Naive thymus-derived CD8-positive, alpha-beta T cell (primary cell): ENCODE measurements around the gene PRDM1. TPM values are rescaled to one million over a fixed set of nuclear protein-coding genes. Genes with fewer than 3 reads are reported as not detected.

Experiments used
- ATAC-seq, 2 donors: fragments of 150-1000 bp; cut with Tn5 transposase in 1 of 2; sonication (Bioruptor Pico), chemical (Tn5 transposase) in 1 of 2; 1 replicate in 1 of 2; 2 replicates in 1 of 2; pipeline ENCODE4 v1.10.0; 2021; ENCODE audit warnings: mild to moderate bottlenecking in 2 of 2, moderate library complexity in 2 of 2
- POLR2A ChIA-PET: fragments of 350-600 bp; sonication (Branson Sonifier 250); formaldehyde crosslinking; loops from one replicate; lab custom pipeline; 2021; ENCODE audit warnings: antibody characterized with exemption; lab: Charles Lee
- DNase-seq, 10 donors: peaks; one replicate each; pipeline versions ENCODE4 v3.0.0 to v3.0.0-alpha.2; 2020 to 2022
- H3K27ac Mint-ChIP-seq, 10 donors: one replicate each; pipeline ENCODE4 v1.8.0; 2020 to 2022; ENCODE audit warnings: mild to moderate bottlenecking in 10 of 10, mixed read lengths in 10 of 10, moderate library complexity in 4 of 10, inconsistent platforms in 1 of 10
- H3K27me3 Mint-ChIP-seq, 5 donors: one replicate each; pipeline ENCODE4 v1.8.0; 2021 to 2022; ENCODE audit warnings: mixed read lengths in 5 of 5
- H3K36me3 Mint-ChIP-seq, 3 donors: one replicate each; pipeline ENCODE4 v1.8.0; 2020 to 2022; ENCODE audit warnings: mixed read lengths in 3 of 3, mild to moderate bottlenecking in 2 of 3, inconsistent platforms in 1 of 3
- H3K4me1 Mint-ChIP-seq, 4 donors: one replicate each; pipeline ENCODE4 v1.8.0; 2021 to 2022; ENCODE audit warnings: mixed read lengths in 4 of 4
- H3K4me3 Mint-ChIP-seq, 10 donors: one replicate each; pipeline ENCODE4 v1.8.0; 2020 to 2022; ENCODE audit warnings: mild to moderate bottlenecking in 10 of 10, mixed read lengths in 10 of 10, moderate library complexity in 6 of 10, inconsistent platforms in 1 of 10
- H3K9me3 Mint-ChIP-seq, 9 donors: one replicate each; pipeline ENCODE4 v1.8.0; 2020 to 2022; ENCODE audit warnings: mixed read lengths in 9 of 9, mild to moderate bottlenecking in 3 of 9, inconsistent platforms in 1 of 9, moderate library complexity in 1 of 9
- polyA plus RNA-seq, 3 donors: library from polyadenylated mRNA; unstranded; fragments of 300-500 nt; fragmentation: Illumina TruSeq; gene quantifications; one replicate each; pipeline ENCODE4 v1.2.3, GENCODE V29; 2021
- total RNA-seq, 8 experiments: library from RNA in 2 of 8; stranded (reverse) in 2 of 8; gene quantifications; one replicate each; pipeline ENCODE4 v1.2.3 and lab custom pipeline; 2021 to 2026

Gene PRDM1
- total RNA-seq: under 1 TPM; 0.58 to 0.94 TPM
- 10 to 100 TPM in 1 of 3 donors, 1 to 10 TPM in 1, under 1 TPM in 1; 0.35 to 15.6 (median 1.6) TPM for polyA plus RNA-seq
- total RNA-seq (lab: John Stamatoyannopoulos, UW): 0.26 to 3.9 (median 1.6) reads per million in 6 experiments

DNA sequence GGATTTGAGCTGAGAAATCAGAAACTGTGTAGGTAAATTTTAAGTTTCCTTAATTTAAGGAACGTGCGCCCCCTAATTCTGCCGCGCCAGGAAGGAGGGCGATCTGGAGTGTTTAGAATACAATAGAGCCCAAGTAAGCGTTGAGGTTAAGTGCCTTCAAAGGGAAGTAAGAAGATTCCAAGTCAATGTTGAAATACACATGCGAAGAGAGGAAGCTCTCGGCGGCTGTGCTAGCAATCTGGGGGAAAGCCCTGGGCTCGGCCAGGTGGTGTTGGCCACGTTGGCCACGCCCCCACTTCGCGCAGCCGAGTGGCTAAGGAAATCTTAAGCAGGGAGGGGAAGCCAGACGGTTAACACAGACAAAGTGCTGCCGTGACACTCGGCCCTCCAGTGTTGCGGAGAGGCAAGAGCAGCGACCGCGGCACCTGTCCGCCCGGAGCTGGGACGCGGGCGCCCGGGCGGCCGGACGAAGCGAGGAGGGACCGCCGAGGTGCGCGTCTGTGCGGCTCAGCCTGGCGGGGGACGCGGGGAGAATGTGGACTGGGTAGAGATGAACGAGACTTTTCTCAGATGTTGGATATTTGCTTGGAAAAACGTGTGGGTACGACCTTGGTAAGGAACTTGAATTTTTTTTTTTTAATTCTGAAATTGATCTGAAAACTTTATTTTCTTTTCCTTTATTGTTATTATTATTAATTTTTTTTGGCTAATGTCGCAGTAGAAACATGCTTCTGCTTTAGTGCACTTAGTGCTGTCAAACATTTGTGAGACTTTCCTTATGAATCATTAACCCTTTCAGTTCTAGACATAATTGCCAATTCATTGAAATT, at the start of gene PRDM1:
PRDM1 (plus strand) TSS at position 353 of the 830 bp plus-strand sequence; CDS start at position 571, 218 bp downstream.
- DNase-seq (peak; percentile 37 to 80 (median 51)), ATAC-seq (peak; percentile 88 to 90)
- POLR2A ChIA-PET: interaction anchor here (1.0 kb wide), 3 partner anchors 8 to 94 kb away, joined by 3 to 5 read pairs (median 3); no protein-coding TSS in a partner anchor
- Mint-ChIP-seq H3K9me3 (peaks cover 0 to 2% (median 0%) of the 10 kb centered on the region in 9 donors), H3K36me3 (peaks cover 0 to 5% (median 1%) of the 10 kb centered on the region in 3 donors), H3K4me1 (peaks cover 20 to 73% (median 51%) of the 10 kb centered on the region in 4 donors), H3K27ac (peak within 1 kb of the TSS in 7 of 10 donors; percentile 42 to 80 (median 53)), H3K4me3 (peak within 1 kb of the TSS; percentile 73 to 97 (median 86)), H3K27me3 (peaks cover 29 to 96% (median 47%) of the 10 kb centered on the region in 5 donors)

DNA sequence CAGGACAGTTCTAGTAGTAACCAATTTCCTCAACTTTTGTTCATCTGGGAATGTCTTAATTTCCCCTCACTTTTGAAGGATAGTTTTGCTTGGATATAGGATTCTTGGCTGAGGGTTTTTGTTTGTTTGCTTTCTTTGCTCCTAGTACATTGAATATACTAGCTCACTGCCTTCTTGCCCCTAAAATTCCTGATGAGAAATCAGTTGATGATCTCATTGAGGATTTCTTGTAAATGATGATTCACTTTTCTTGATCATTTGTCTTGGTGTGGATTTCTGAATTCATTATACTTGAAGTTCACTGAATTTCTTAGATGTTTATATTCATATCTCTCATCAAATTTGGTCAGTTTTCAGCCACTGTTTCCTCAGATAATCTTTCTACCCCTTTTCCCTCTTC, 49.1 kb upstream of the PRDM1 start:
- H3K4me1 Mint-ChIP-seq: no peaks in the 10 kb centered on the region
- POLR2A ChIA-PET: no interaction called here
- H3K36me3 Mint-ChIP-seq: peaks cover 0 to 16% (median 13%) of the 10 kb centered on the region in 3 donors
- DNase-seq: no peak
- H3K27ac Mint-ChIP-seq: no peak overlapping the region
- H3K27me3 Mint-ChIP-seq: peaks cover 1 to 18% (median 7%) of the 10 kb centered on the region in 5 donors
- peaks cover 0 to 22% (median 17%) of the 10 kb centered on the region in 9 donors for H3K9me3 Mint-ChIP-seq
- no peak for ATAC-seq
- no peak overlapping the region for H3K4me3 Mint-ChIP-seq

- H3K4me1 Mint-ChIP-seq: no peaks in the 10 kb centered on the region
- POLR2A ChIA-PET: no interaction called here
- peaks cover 3 to 43% (median 9%) of the 10 kb centered on the region in 5 donors for H3K27me3 Mint-ChIP-seq
- ATAC-seq (no peak), DNase-seq (no peak)
- H3K4me3 Mint-ChIP-seq: no peak overlapping the region
- H3K36me3 Mint-ChIP-seq: peaks cover 0 to 16% (median 13%) of the 10 kb centered on the region in 3 donors
- H3K27ac Mint-ChIP-seq: no peak overlapping the region
- H3K9me3 Mint-ChIP-seq: peaks cover 0 to 22% (median 17%) of the 10 kb centered on the region in 9 donors
Observed at GRCh38 chr6:106039897-106040592, 46.1 kb upstream of the PRDM1 start.

DNA sequence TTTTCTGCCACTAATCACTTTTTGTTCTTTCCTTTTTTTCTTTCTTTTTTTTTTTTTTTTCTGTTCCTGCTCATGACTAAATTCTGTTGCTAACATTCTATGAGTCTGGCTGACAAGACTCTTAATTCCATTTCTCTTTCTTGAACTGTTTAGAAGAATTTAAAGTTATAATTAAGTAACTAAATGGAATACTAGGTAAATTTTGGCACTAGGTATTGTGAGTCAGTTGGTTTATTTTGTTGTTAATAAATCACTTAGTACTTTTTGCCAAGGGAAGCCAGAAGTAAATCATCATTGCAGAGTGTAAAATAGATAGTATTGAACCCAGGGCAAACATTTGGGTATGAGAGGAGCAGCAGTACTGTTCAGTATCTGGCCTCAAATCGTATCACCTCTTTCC, 42.0 kb upstream of the PRDM1 start:
- H3K4me3 Mint-ChIP-seq: no peak overlapping the region
- no peaks in the 10 kb centered on the region for H3K36me3 Mint-ChIP-seq
- no peak overlapping the region for H3K27ac Mint-ChIP-seq
- ATAC-seq: no peak
- no peaks in the 10 kb centered on the region for H3K4me1 Mint-ChIP-seq
- DNase-seq: no peak
- no peaks in the 10 kb centered on the region for H3K9me3 Mint-ChIP-seq
- POLR2A ChIA-PET: no interaction called here
- H3K27me3 Mint-ChIP-seq: peaks cover 3 to 45% (median 5%) of the 10 kb centered on the region in 5 donors

GRCh38 chr6:106045077-106045476, 41.1 kb upstream of the PRDM1 start:
- H3K36me3 Mint-ChIP-seq: no peaks in the 10 kb centered on the region
- H3K4me1 Mint-ChIP-seq: peaks cover 0 to 1% (median 0%) of the 10 kb centered on the region in 4 donors
- no peak overlapping the region for H3K4me3 Mint-ChIP-seq
- ATAC-seq (no peak), DNase-seq (no peak)
- H3K9me3 Mint-ChIP-seq: no peaks in the 10 kb centered on the region
- no peak overlapping the region for H3K27ac Mint-ChIP-seq
- POLR2A ChIA-PET: no interaction called here
- H3K27me3 Mint-ChIP-seq: peaks cover 6 to 49% (median 7%) of the 10 kb centered on the region in 5 donors

- Mint-ChIP-seq H3K27me3 (peaks cover 6 to 61% (median 7%) of the 10 kb centered on the region in 5 donors), H3K4me3 (no peak overlapping the region), H3K27ac (no peak overlapping the region), H3K4me1 (peaks cover 2 to 5% (median 2%) of the 10 kb centered on the region in 4 donors), H3K36me3 (no peaks in the 10 kb centered on the region), H3K9me3 (no peaks in the 10 kb centered on the region)
- ATAC-seq (no peak), DNase-seq (no peak)
- POLR2A ChIA-PET: no interaction called here
Observed at GRCh38 chr6:106046116-106046853, 39.9 kb upstream of the PRDM1 start.

- H3K4me1 Mint-ChIP-seq: peaks cover 2 to 5% (median 2%) of the 10 kb centered on the region in 4 donors
- ATAC-seq (no peak), DNase-seq (no peak)
- H3K36me3 Mint-ChIP-seq: no peaks in the 10 kb centered on the region
- no peak overlapping the region for H3K27ac Mint-ChIP-seq
- no peaks in the 10 kb centered on the region for H3K9me3 Mint-ChIP-seq
- H3K27me3 Mint-ChIP-seq: peaks cover 6 to 64% (median 7%) of the 10 kb centered on the region in 5 donors
- H3K4me3 Mint-ChIP-seq: no peak overlapping the region
- POLR2A ChIA-PET: no interaction called here
Observed at GRCh38 chr6:106046854-106047200, 39.3 kb upstream of the PRDM1 start.

DNA sequence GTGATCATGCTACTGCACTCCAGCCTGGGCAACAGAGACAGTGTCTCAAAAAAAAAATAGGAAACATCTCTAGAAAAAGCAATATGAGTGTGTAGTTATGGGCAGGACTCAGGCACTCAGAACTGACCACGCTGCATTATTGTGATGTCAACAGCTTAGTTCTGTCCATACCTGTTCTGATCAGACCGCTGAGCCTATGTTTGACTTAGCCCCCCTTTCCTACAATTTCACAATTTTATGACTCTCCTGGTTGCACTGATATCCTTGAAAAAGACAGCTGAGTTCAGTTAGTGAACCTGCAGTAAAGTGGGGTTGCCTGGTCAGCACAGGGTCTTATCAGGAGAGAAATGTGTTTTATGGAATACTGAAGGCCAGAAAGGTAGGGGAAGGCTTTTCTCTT, 37.8 kb upstream of the PRDM1 start:
- Mint-ChIP-seq H3K27ac (no peak overlapping the region), H3K4me3 (no peak overlapping the region), H3K36me3 (no peaks in the 10 kb centered on the region), H3K4me1 (peaks cover 2 to 5% (median 2%) of the 10 kb centered on the region in 4 donors), H3K27me3 (peaks cover 5 to 55% (median 7%) of the 10 kb centered on the region in 5 donors), H3K9me3 (no peaks in the 10 kb centered on the region)
- DNase-seq (no peak), ATAC-seq (no peak)
- POLR2A ChIA-PET: no interaction called here

DNA sequence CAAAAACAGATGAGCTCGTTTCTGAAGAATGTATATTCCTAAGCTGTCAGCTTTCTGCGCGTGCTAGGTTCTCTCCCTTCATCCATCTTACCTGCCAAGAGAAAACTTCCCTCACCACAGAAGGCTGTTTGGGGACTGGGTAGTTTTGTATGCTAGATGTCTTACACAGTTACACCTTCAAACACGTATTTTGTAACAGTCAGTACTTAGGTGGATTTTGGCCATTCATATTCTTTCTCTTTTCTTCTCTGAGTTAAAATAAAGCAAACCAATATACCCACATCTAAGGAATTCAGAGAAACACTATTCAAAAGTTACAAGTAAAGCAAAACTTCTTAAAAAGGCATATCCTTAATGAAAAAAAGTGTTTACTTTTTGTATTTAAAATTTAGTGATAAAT, 35.6 kb upstream of the PRDM1 start:
- H3K4me3 Mint-ChIP-seq: no peak overlapping the region
- peak in 1 of 10 donors; percentile 8 for DNase-seq
- peak in 1 of 2 donors; percentile 52 for ATAC-seq
- peaks cover 4 to 34% (median 7%) of the 10 kb centered on the region in 5 donors for H3K27me3 Mint-ChIP-seq
- H3K9me3 Mint-ChIP-seq: no peaks in the 10 kb centered on the region
- POLR2A ChIA-PET: no interaction called here
- no peak overlapping the region for H3K27ac Mint-ChIP-seq
- H3K4me1 Mint-ChIP-seq: peaks cover 2 to 6% (median 4%) of the 10 kb centered on the region in 4 donors
- H3K36me3 Mint-ChIP-seq: no peaks in the 10 kb centered on the region

DNA sequence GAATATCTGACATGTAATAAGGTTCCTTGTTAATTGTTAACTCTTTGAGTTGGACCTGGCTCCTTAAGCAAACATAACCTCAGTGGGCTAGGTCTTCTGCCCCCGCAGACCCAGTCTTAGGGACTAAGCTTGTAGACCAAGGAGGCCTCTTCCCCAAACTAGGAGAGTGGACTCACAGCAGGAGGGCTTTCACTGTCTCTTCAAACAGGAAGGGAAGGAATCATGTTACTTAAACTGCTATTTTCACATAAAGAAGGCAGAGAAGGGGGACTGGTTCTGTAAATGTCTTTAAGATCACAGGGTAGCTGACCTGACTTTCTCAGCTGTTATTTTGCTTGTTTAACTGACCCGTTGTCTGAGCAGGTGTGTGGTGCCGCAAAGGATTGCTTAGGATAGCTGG, 34.9 kb upstream of the PRDM1 start:
- POLR2A ChIA-PET: no interaction called here
- Mint-ChIP-seq H3K27ac (peak overlapping the region in 1 of 10 donors; percentile 1), H3K4me3 (no peak overlapping the region), H3K27me3 (peaks cover 4 to 27% (median 7%) of the 10 kb centered on the region in 5 donors), H3K9me3 (no peaks in the 10 kb centered on the region), H3K4me1 (peaks cover 4 to 13% (median 9%) of the 10 kb centered on the region in 4 donors), H3K36me3 (no peaks in the 10 kb centered on the region)
- ATAC-seq: no peak
- DNase-seq: no peak

GRCh38 chr6:106053484-106054205, 32.5 kb upstream of the PRDM1 start:
- H3K4me1 Mint-ChIP-seq: peaks cover 9 to 23% (median 19%) of the 10 kb centered on the region in 4 donors
- H3K27ac Mint-ChIP-seq: no peak overlapping the region

More at GRCh38 chr6:106053484-106054205, 32.5 kb upstream of the PRDM1 start:
- Mint-ChIP-seq H3K36me3 (no peaks in the 10 kb centered on the region), H3K4me3 (no peak overlapping the region), H3K9me3 (no peaks in the 10 kb centered on the region), H3K27me3 (peaks cover 4 to 19% (median 7%) of the 10 kb centered on the region in 5 donors)
- no peak for ATAC-seq
- DNase-seq: no peak
- POLR2A ChIA-PET: no interaction called here
